Glutamatergic neuron (in vitro differentiated cells): ENCODE measurements around the gene PIGB. TPM values are rescaled to one million over a fixed set of nuclear protein-coding genes. Genes with fewer than 3 reads are reported as not detected.
"Not testable (repeated sequence)": the region's sequence is repeated elsewhere in the genome, so short reads cannot be mapped to it uniquely, and the experiment has no call there.

Experiments
- DNase-seq: peaks from one replicate; pipeline ENCODE4 v3.0.0; 2022
- H3K27ac Mint-ChIP-seq: one replicate; pipeline ENCODE4 v1.8.0; 2020; ENCODE audit warnings: mild to moderate bottlenecking, mixed read lengths, inconsistent platforms; ENCODE audit not compliant: unreplicated experiment
- H3K27me3 Mint-ChIP-seq: one replicate; pipeline ENCODE4 v1.8.0; 2020; ENCODE audit warnings: mild to moderate bottlenecking, moderate library complexity, mixed read lengths, inconsistent platforms; ENCODE audit not compliant: unreplicated experiment
- H3K36me3 Mint-ChIP-seq: one replicate; pipeline ENCODE4 v1.8.0; 2020; ENCODE audit warnings: mild to moderate bottlenecking, mixed read lengths, inconsistent platforms; ENCODE audit not compliant: unreplicated experiment
- H3K4me1 Mint-ChIP-seq: one replicate; pipeline ENCODE4 v1.8.0; 2020; ENCODE audit warnings: mild to moderate bottlenecking, low read depth, mixed read lengths, inconsistent platforms; ENCODE audit not compliant: unreplicated experiment
- H3K4me3 Mint-ChIP-seq: one replicate; pipeline ENCODE4 v1.8.0; 2020; ENCODE audit warnings: mild to moderate bottlenecking, mixed read lengths, inconsistent platforms; ENCODE audit not compliant: unreplicated experiment
- H3K9me3 Mint-ChIP-seq: one replicate; pipeline ENCODE4 v1.8.0; 2020; ENCODE audit warnings: mild to moderate bottlenecking, moderate library complexity, mixed read lengths, inconsistent platforms; ENCODE audit not compliant: unreplicated experiment
- total RNA-seq: library from RNA; stranded (reverse); fragmentation: NEBNext Ultra II Directional; extraction: Animal tissue kit (Norgen Biotek cat#: 25700); gene quantifications from one replicate; pipeline ENCODE4 v1.2.1, GENCODE V29; 2021; ENCODE audit not compliant: unreplicated experiment
- TF ChIP-seq, protein P1 (sequence below): fragments of 200-600 bp; sonication (generic); IDR thresholded peaks from one replicate; pipeline ENCODE4 v1.5.0; 2021; ENCODE audit not compliant: partially characterized antibody, unreplicated experiment

Gene PIGB
- total RNA-seq, 1 donor from 2014 or later, result 6.4 TPM

DNA sequence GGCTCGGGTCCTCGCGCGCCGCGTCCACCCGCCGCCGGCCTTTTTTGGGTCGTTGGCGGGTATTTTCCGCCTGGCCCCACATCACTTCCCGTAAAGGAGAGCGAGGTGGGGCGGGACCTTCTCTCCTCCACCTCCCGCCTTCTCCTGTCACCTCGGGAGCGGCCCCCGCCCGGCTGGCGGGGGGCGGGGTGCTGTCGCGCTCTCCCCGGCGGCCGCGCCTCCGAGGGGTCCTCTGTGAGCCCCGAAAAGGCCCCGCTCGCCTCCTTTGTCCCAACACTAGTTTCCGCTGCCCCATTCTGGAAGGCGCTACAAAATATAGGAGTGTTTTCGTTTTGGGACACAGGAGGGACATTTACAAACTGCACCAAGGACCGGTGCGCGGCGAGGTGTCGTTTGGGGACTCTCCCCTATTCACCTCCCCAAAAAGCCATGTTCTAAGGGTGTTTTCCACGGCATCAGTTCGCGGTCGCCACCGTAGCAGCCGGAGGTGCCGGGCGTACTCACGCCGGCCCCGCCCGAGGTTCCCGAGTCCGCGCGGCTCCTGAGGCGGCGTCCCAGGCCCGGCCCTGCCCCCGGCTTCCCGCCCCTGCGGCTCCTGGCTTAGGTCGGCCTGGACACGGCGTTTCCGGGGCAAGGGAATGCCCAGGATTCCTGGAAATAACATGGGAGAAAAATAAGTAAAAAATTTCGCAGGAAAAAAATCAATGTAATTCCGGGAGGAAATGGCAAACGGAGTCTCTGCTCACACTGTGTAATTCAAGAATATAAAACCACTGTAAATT, 29.1 kb upstream of the PIGB start, which contains the start of gene RAB27A:
Gene RAB27A, minus strand, starts transcription at position 68 of the 782 bp plus-strand sequence. CDS start 54,879 bp downstream, outside the sequence.
- Mint-ChIP-seq H3K27ac (peak within 1 kb of the TSS; percentile 74), H3K9me3 (peaks cover 6% of the 10 kb centered on the region), H3K4me1 (peaks cover 3% of the 10 kb centered on the region), H3K27me3 (peaks cover 7% of the 10 kb centered on the region), H3K36me3 (no peaks in the 10 kb centered on the region), H3K4me3 (peak within 1 kb of the TSS; percentile 82)
- peak; percentile 75 for DNase-seq
- TF ChIP-seq, protein P1, sequence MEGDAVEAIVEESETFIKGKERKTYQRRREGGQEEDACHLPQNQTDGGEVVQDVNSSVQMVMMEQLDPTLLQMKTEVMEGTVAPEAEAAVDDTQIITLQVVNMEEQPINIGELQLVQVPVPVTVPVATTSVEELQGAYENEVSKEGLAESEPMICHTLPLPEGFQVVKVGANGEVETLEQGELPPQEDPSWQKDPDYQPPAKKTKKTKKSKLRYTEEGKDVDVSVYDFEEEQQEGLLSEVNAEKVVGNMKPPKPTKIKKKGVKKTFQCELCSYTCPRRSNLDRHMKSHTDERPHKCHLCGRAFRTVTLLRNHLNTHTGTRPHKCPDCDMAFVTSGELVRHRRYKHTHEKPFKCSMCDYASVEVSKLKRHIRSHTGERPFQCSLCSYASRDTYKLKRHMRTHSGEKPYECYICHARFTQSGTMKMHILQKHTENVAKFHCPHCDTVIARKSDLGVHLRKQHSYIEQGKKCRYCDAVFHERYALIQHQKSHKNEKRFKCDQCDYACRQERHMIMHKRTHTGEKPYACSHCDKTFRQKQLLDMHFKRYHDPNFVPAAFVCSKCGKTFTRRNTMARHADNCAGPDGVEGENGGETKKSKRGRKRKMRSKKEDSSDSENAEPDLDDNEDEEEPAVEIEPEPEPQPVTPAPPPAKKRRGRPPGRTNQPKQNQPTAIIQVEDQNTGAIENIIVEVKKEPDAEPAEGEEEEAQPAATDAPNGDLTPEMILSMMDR, result no peak

DNA sequence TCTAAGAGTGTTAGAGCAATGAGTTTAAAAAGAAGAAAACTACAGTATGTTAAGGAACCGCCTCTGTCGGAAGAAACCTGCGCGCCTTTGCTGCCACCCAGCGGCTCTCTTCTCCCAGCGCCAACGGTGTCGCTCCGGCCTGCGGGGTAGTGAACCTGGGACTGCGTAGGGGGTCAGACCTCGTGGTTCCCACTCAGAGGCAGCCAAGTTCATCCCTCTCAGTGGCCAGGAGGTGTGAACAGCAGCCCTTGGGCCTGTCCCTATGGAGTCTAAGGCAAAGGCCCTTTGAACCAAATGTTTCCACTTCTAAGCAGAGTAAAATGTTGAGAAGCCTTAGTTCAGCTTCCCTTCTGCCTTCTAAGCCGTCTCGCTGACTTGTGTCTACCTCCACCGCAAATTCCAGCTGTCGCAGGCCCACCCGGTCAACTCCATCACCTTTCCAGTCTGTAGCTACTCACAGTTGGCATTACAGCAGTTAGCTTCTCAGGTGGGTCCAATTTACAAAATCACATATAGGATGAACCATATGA, 28.4 kb upstream of the PIGB start:
- H3K36me3 Mint-ChIP-seq, result no peaks in the 10 kb centered on the region
- H3K27ac Mint-ChIP-seq, result no peak overlapping the region
- H3K4me1 Mint-ChIP-seq, result peaks cover 3% of the 10 kb centered on the region

DNA sequence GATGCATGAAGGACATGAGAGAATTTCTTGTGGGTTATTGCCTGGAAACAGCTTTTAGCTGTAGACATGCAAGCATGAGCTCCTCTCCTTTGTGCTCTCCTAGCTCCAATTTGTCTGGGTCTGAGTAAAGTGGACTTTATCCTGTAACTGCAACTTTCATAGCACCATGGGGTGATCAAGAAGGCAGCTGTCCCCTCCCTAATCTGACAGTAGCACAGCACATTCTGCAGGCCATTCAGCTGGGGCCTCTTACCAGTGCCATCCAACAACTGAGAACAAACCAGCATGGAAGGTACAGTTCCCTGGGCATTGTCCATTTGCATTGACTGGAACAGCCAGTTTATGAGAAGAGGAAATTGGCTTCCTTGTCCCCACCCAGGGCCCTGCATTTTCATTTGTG, 21.7 kb upstream of the PIGB start:
- Mint-ChIP-seq H3K36me3 (no peaks in the 10 kb centered on the region), H3K27ac (no peak overlapping the region), H3K4me3 (no peak overlapping the region), H3K4me1 (no peaks in the 10 kb centered on the region), H3K9me3 (no peaks in the 10 kb centered on the region), H3K27me3 (peaks cover 1% of the 10 kb centered on the region)
- no peak for DNase-seq
- TF ChIP-seq, protein P1, result no peak

More for the DNA sequence above, 28.4 kb upstream of the PIGB start:
- H3K9me3 Mint-ChIP-seq, result peaks cover 6% of the 10 kb centered on the region
- peak overlapping the region; percentile 71 for H3K4me3 Mint-ChIP-seq
- peaks cover 7% of the 10 kb centered on the region for H3K27me3 Mint-ChIP-seq
- peak; percentile 87 for DNase-seq
- TF ChIP-seq, protein P1, result peak; percentile 57

DNA sequence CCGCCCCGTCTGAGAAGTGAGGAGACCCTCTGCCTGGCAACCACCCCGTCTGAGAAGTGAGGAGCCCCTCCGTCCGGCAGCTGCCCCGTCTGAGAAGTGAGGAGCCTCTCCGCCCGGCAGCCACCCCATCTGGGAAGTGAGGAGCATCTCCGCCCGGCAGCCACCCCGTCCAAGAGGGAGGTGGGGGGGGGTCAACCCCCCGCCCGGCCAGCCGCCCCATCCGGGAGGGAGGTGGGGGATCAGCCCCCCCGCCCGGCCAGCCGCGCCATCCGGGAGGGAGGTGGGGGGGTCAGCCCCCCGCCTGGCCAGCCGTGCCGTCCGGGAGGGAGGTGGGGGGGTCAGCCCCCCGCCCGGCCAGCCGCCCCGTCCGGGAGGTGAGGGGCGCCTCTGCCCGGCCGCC, 16.2 kb upstream of the PIGB start:
- not testable (repeated sequence) for H3K4me3 Mint-ChIP-seq, H3K27ac Mint-ChIP-seq, H3K9me3 Mint-ChIP-seq, H3K27me3 Mint-ChIP-seq, H3K4me1 Mint-ChIP-seq, DNase-seq
- H3K36me3 Mint-ChIP-seq, result peaks cover 22% of the 10 kb centered on the region

DNA sequence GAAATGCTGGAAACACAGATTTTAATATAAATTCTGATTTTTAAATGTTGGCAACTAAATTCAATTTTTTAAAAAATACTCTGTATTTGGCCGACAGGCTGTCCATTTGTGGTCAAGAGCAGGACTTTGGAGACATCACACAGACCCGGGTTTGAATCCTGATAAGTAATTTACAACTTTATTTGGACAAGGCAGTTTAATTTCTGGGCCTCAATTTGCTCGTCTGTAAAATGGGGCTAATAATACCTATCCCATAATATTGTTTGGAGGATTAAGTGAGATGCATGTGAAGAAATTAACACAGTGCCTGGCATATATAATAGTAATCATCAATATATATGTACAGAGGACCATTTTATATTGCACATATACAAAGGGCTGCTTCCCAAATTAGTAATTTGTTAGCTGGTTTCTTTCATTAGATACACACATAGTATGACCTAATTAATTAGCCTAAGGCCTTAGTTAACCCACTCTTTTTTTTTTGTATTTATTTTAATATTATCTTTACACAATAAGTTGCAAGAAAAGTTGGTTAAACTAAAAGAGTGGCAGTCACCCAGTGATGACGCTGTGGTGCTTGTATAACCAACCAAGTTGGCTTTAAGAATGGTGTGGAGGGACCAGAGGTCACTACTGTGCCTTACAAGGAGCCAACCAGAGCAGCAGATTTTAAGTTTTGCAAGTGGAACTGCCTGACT, 665 bp downstream of the PIGB start:
- Mint-ChIP-seq H3K27me3 (no peaks in the 10 kb centered on the region), H3K27ac (no peak overlapping the region)
- TF ChIP-seq, protein P1, result no peak

More for the DNA sequence above, 665 bp downstream of the PIGB start:
- peaks cover 2% of the 10 kb centered on the region for H3K4me1 Mint-ChIP-seq
- H3K9me3 Mint-ChIP-seq, result peaks cover 4% of the 10 kb centered on the region
- no peak for DNase-seq
- H3K4me3 Mint-ChIP-seq, result peak overlapping the region; percentile 99
- H3K36me3 Mint-ChIP-seq, result no peaks in the 10 kb centered on the region
